Endothelial cell of umbilical vein (primary cell): ENCODE data around the gene ANGEL2. TPM values are rescaled to one million over a fixed set of nuclear protein-coding genes. Genes with fewer than 3 reads are reported as not detected.

Experiments
- BruUV-seq: library from RNA; stranded (reverse); fragments of 400-500 nt; replicated peaks from 2 replicates; lab custom pipeline; 2021; lab: Mats Ljungman, UMichigan
- CTCF ChIA-PET: fragments of 300-600, 350-600 bp; sonication (Branson Sonifier 250); formaldehyde crosslinking; loops from one replicate; lab custom pipeline; 2021; ENCODE audit warnings: antibody characterized with exemption, inconsistent platforms; lab: Charles Lee
- POLR2A ChIA-PET: fragments of 300-600, 350-600 bp; sonication (Branson Sonifier 250); formaldehyde crosslinking; loops from one replicate; lab custom pipeline; 2021; ENCODE audit warnings: antibody characterized with exemption, inconsistent platforms; lab: Charles Lee
- DNase-seq: peaks from one replicate; pipeline ENCODE4 v3.0.0-alpha.2; 2011; ENCODE audit warnings: low read depth, low spot score
- FAIRE-seq: peaks from 2 replicates; lab custom pipeline; 2011; peaks lifted over from hg19 to GRCh38; lab: Jason Lieb, UNC
- H2AFZ ChIP-seq: 2 replicates; pipeline ENCODE4 v1.6.0; 2012; ENCODE audit warnings: low read depth, low read length, control low read depth, inconsistent platforms
- H3K27ac ChIP-seq: 2 replicates; pipeline ENCODE4 v1.5.1; 2011; ENCODE audit warnings: low read depth, mild to moderate bottlenecking, control low read depth, low read length, moderate library complexity; ENCODE audit not compliant: insufficient read depth
- H3K27me3 ChIP-seq, 2 experiments: 2 replicates each; pipeline versions ENCODE4 v1.6.0 to v1.6.1; 2011; ENCODE audit warnings: low read length in 2 of 2, mixed read lengths in 1 of 2; ENCODE audit not compliant: control insufficient read depth in 2 of 2, insufficient read depth in 2 of 2
- H3K36me3 ChIP-seq, 2 experiments: 2 replicates in 1 of 2; 3 replicates in 1 of 2; pipeline ENCODE4 v1.5.1; 2011; ENCODE audit warnings: low read length in 2 of 2, mild to moderate bottlenecking in 1 of 2, moderate library complexity in 1 of 2; ENCODE audit not compliant: control insufficient read depth in 2 of 2, insufficient read depth in 2 of 2; ENCODE audit errors: extremely low read depth in 1 of 2
- H3K4me1 ChIP-seq: 3 replicates; pipeline ENCODE4 v1.5.1; 2011; ENCODE audit warnings: mild to moderate bottlenecking, low read length; ENCODE audit not compliant: control insufficient read depth, insufficient read depth; ENCODE audit errors: extremely low read depth
- H3K4me2 ChIP-seq: 2 replicates; pipeline ENCODE4 v1.6.1; 2011; ENCODE audit warnings: low read length, control low read depth, mixed read lengths; ENCODE audit not compliant: insufficient read depth
- H3K4me3 ChIP-seq, 3 experiments: fragments of 200-600 bp in 1 of 3; sonication (generic), shearing (Covaris generic) in 1 of 3; replicated peaks in 1 of 3; 2 replicates each; pipeline ENCODE4 v1.5.1; 2011 to 2016; ENCODE audit warnings: control low read depth in 3 of 3, low read length in 3 of 3, mild to moderate bottlenecking in 2 of 3, inconsistent platforms in 1 of 3, low read depth in 1 of 3, moderate library complexity in 1 of 3; ENCODE audit not compliant: insufficient read depth in 1 of 3
- H3K79me2 ChIP-seq: 2 replicates; pipeline ENCODE4 v1.6.0; 2012; ENCODE audit warnings: low read length, inconsistent platforms; ENCODE audit not compliant: control insufficient read depth, insufficient read depth
- H3K9ac ChIP-seq: replicated peaks from 2 replicates; pipeline ENCODE3; 2011; ENCODE audit warnings: low read length, control low read depth; ENCODE audit not compliant: insufficient read depth; ENCODE audit errors: extremely low read depth
- H3K9me1 ChIP-seq: replicated peaks from 3 replicates; pipeline ENCODE4 v1.6.0; 2011; ENCODE audit warnings: mild to moderate bottlenecking, low read length; ENCODE audit not compliant: control insufficient read depth, insufficient read depth; ENCODE audit errors: extremely low read depth
- H3K9me3 ChIP-seq: replicated peaks from 2 replicates; pipeline ENCODE4 v1.5.1; 2012; ENCODE audit warnings: low read length, inconsistent platforms; ENCODE audit not compliant: control insufficient read depth, insufficient read depth
- H4K20me1 ChIP-seq: replicated peaks from 2 replicates; pipeline ENCODE3; 2011; ENCODE audit warnings: mild to moderate bottlenecking, low read length; ENCODE audit not compliant: control insufficient read depth, insufficient read depth; ENCODE audit errors: extremely low read depth
- CTCF ChIP-seq, 2 donors: IDR thresholded peaks; 1 replicate in 1 of 2; 2 replicates in 1 of 2; pipeline ENCODE4 v1.5.1; 2011; ENCODE audit warnings: low read length in 2 of 2, mild to moderate bottlenecking in 2 of 2, moderate library complexity in 2 of 2, control low read depth in 1 of 2, inconsistent platforms in 1 of 2, low read depth in 1 of 2; ENCODE audit not compliant: insufficient read depth in 1 of 2; ENCODE audit errors: extremely low read depth in 1 of 2
- EZH2 ChIP-seq: IDR thresholded peaks from 2 replicates; pipeline ENCODE4 v1.6.1; 2012; ENCODE audit warnings: borderline replicate concordance, low read depth, mild to moderate bottlenecking, moderate library complexity, low read length, inconsistent platforms; ENCODE audit not compliant: severe bottlenecking
- FOS ChIP-seq: IDR thresholded peaks from 2 replicates; pipeline ENCODE4 v1.6.1; 2011; ENCODE audit warnings: mild to moderate bottlenecking, low read length, moderate library complexity, borderline replicate concordance; ENCODE audit not compliant: insufficient read depth
- GATA2 ChIP-seq: IDR thresholded peaks from 2 replicates; pipeline ENCODE4 v1.7.0; 2011; ENCODE audit warnings: low read depth, mild to moderate bottlenecking, moderate library complexity, mixed read lengths, low read length; ENCODE audit not compliant: insufficient read length, insufficient read depth
- JUN ChIP-seq: IDR thresholded peaks from 2 replicates; pipeline ENCODE4 v1.6.1; 2011; ENCODE audit warnings: borderline replicate concordance, low read depth; ENCODE audit not compliant: insufficient read length, insufficient read depth
- MAX ChIP-seq: IDR thresholded peaks from 2 replicates; pipeline ENCODE4 v1.6.1; 2011; ENCODE audit not compliant: insufficient read depth, insufficient read length
- MYC ChIP-seq: IDR thresholded peaks from one replicate; pipeline ENCODE4 v1.6.1; 2011; ENCODE audit warnings: mild to moderate bottlenecking, low read depth, low read length
- POLR2A ChIP-seq: IDR thresholded peaks from 2 replicates; pipeline ENCODE4 v1.6.1; 2012; ENCODE audit warnings: low read depth, mild to moderate bottlenecking, control low read depth, low read length
- POLR2AphosphoS5 ChIP-seq: IDR thresholded peaks from 2 replicates; pipeline ENCODE4 v1.6.1; 2012; ENCODE audit warnings: low read depth, mild to moderate bottlenecking, control low read depth, low read length, moderate library complexity; ENCODE audit not compliant: insufficient read depth
- dilution Hi-C: fragments of 300-500 bp; cut with MboI; formaldehyde crosslinking; loops from one replicate; pipeline ENCODE4 v1.15.0; 2019; ENCODE audit warnings: low sequenced_read_pairs; ENCODE audit not compliant: extremely low pct_ligation_motif_present
- intact Hi-C: fragments of 100-400 bp; cut with micrococcal nuclease; formaldehyde crosslinking; loops from one replicate; pipeline ENCODE4 v1.10.0; 2022
- polyA plus RNA-seq, 4 experiments: library from polyadenylated mRNA; depleted of rRNA in 3 of 4; stranded (reverse) in 3 of 4; unstranded in 1 of 4; fragments of >200 nt; gene quantifications; 2 replicates each; pipeline versions ENCODE4 v1.2.1 to v1.2.3, GENCODE V29; 2011 to 2012; ENCODE audit warnings: missing spikeins in 1 of 4
- total RNA-seq: library from RNA; stranded (reverse); gene quantifications from 2 replicates; pipeline ENCODE4 v1.2.3, GENCODE V29; 2021

ANGEL2 gene
- total and polyA plus RNA-seq, 2 donors (not counting 3 experiments of a cell fraction or from before 2014, with no cell fraction given): 11.9 to 39.1 TPM

- BruUV-seq: no TSS peak
- Histone ChIP-seq H3K36me3 (no peaks in the 10 kb centered on the region), H3K9ac (no peak overlapping the region), H3K9me1 (no peaks in the 10 kb centered on the region), H3K4me2 (peak overlapping the region; percentile 75), H3K27ac (no peak overlapping the region), H3K4me1 (peaks cover 9% of the 10 kb centered on the region), H3K4me3 (peak overlapping the region in 2 of 3 experiments; percentile 48 to 51), H3K9me3 (no peaks in the 10 kb centered on the region), H2AFZ (peak overlapping the region; percentile 80), H3K79me2 (no peaks in the 10 kb centered on the region), H3K27me3 (peaks cover 17 to 22% of the 10 kb centered on the region in 2 experiments), H4K20me1 (no peaks in the 10 kb centered on the region)
- CTCF ChIA-PET: interaction anchor here (0.9 kb wide), 1 partner anchor 91 kb away, joined by 3 read pairs; the partner anchor contains the start of gene FLVCR1
- dilution Hi-C loops: no loop called here
- intact Hi-C loops: loop anchor here (2.0 kb wide), 2 partner anchors 15 to 65 kb away; partner anchors contain the start of gene ANGEL2
- POLR2A ChIA-PET: no interaction called here
- TF ChIP-seq EZH2: no peak
- TF ChIP-seq CTCF (IDR thresholded peaks at IDR 0.05; ENCODE audit: extremely low read depth in 1 of 2, insufficient read depth in 1 of 2, low read depth in 1 of 2, low read length in 2 of 2): no peak
- no peak for TF ChIP-seq FOS
- TF ChIP-seq MAX: no peak
- no peak for TF ChIP-seq GATA2
- TF ChIP-seq POLR2A: no peak
- no peak for TF ChIP-seq POLR2AphosphoS5
- no peak for TF ChIP-seq JUN
- TF ChIP-seq MYC: no peak
- no peak for FAIRE-seq
- DNase-seq: no peak
Measured at GRCh38 chr1:212949771-212950170, 65.9 kb downstream of the ANGEL2 start.
